ENCODE data around the gene RGS7. TPM values are rescaled to one million over a fixed set of nuclear protein-coding genes. Genes with fewer than 3 reads are reported as not detected.

The RGS7 gene
- total RNA-seq, 2 experiments from 2014 or later: not detected

GRCh38 chr1:241357366-241358340 lies 648 bp upstream of the RGS7 start:
- DNase-seq: no peak
- Mint-ChIP-seq H3K36me3 (no peaks in the 10 kb centered on the region), H3K9me3 (ENCODE audit: low read depth) (no peaks in the 10 kb centered on the region), H3K27ac (no peak overlapping the region), H3K4me3 (no peak overlapping the region), H3K4me1 (peaks cover 2% of the 10 kb centered on the region), H3K27me3 (peaks cover 31% of the 10 kb centered on the region)
- ATAC-seq: no peak
- CTCF ChIA-PET: no interaction called here

GRCh38 chr1:241356187-241356518 lies 852 bp downstream of the RGS7 start:
- ATAC-seq: no peak
- Mint-ChIP-seq H3K36me3 (no peaks in the 10 kb centered on the region), H3K27ac (no peak overlapping the region), H3K9me3 (ENCODE audit: low read depth) (no peaks in the 10 kb centered on the region), H3K27me3 (peaks cover 31% of the 10 kb centered on the region), H3K4me3 (no peak overlapping the region), H3K4me1 (peaks cover 2% of the 10 kb centered on the region)
- CTCF ChIA-PET: no interaction called here
- DNase-seq: no peak

- ATAC-seq (no peak), DNase-seq (no peak)
- no peak overlapping the region for H3K4me3 Mint-ChIP-seq
- no peaks in the 10 kb centered on the region for H3K36me3 Mint-ChIP-seq
- peaks cover 2% of the 10 kb centered on the region for H3K4me1 Mint-ChIP-seq
- H3K27me3 Mint-ChIP-seq: peaks cover 31% of the 10 kb centered on the region
- no peaks in the 10 kb centered on the region for H3K9me3 Mint-ChIP-seq (ENCODE audit: low read depth)
- CTCF ChIA-PET: no interaction called here
- H3K27ac Mint-ChIP-seq: no peak overlapping the region
Measured at GRCh38 chr1:241355311-241356010, 1.5 kb downstream of the RGS7 start.

GRCh38 chr1:241352401-241352800 lies 4.6 kb downstream of the RGS7 start:
- no peaks in the 10 kb centered on the region for H3K4me1 Mint-ChIP-seq
- no peaks in the 10 kb centered on the region for H3K9me3 Mint-ChIP-seq (ENCODE audit: low read depth)
- CTCF ChIA-PET: no interaction called here
- DNase-seq (no peak), ATAC-seq (no peak)
- H3K36me3 Mint-ChIP-seq: no peaks in the 10 kb centered on the region
- peaks cover 14% of the 10 kb centered on the region for H3K27me3 Mint-ChIP-seq
- H3K27ac Mint-ChIP-seq: no peak overlapping the region
- no peak overlapping the region for H3K4me3 Mint-ChIP-seq

- Mint-ChIP-seq H3K27ac (no peak overlapping the region), H3K4me1 (no peaks in the 10 kb centered on the region), H3K27me3 (peaks cover 12% of the 10 kb centered on the region), H3K4me3 (no peak overlapping the region), H3K36me3 (no peaks in the 10 kb centered on the region), H3K9me3 (ENCODE audit: low read depth) (no peaks in the 10 kb centered on the region)
- ATAC-seq (no peak), DNase-seq (no peak)
- CTCF ChIA-PET: no interaction called here
Measured at GRCh38 chr1:241351841-241352240, 5.2 kb downstream of the RGS7 start.

- CTCF ChIA-PET: no interaction called here
- no peak for DNase-seq
- Mint-ChIP-seq H3K4me1 (no peaks in the 10 kb centered on the region), H3K27me3 (no peaks in the 10 kb centered on the region), H3K36me3 (no peaks in the 10 kb centered on the region), H3K9me3 (ENCODE audit: low read depth) (peaks cover 5% of the 10 kb centered on the region), H3K4me3 (no peak overlapping the region), H3K27ac (no peak overlapping the region)
- ATAC-seq: no peak
Measured at GRCh38 chr1:241343956-241344355, 13.0 kb downstream of the RGS7 start.

GRCh38 chr1:241336335-241336734 lies 20.7 kb downstream of the RGS7 start:
- ATAC-seq: no peak
- no peaks in the 10 kb centered on the region for H3K27me3 Mint-ChIP-seq
- CTCF ChIA-PET: no interaction called here

GRCh38 chr1:241332987-241333386 lies 24.0 kb downstream of the RGS7 start:
- Mint-ChIP-seq H3K4me1 (no peaks in the 10 kb centered on the region), H3K9me3 (ENCODE audit: low read depth) (no peaks in the 10 kb centered on the region), H3K4me3 (no peak overlapping the region), H3K36me3 (no peaks in the 10 kb centered on the region), H3K27ac (no peak overlapping the region), H3K27me3 (no peaks in the 10 kb centered on the region)
- ATAC-seq (no peak), DNase-seq (no peak)
- CTCF ChIA-PET: no interaction called here

More at GRCh38 chr1:241336335-241336734, 20.7 kb downstream of the RGS7 start:
- Mint-ChIP-seq H3K9me3 (ENCODE audit: low read depth) (no peaks in the 10 kb centered on the region), H3K4me3 (no peak overlapping the region), H3K4me1 (no peaks in the 10 kb centered on the region), H3K27ac (no peak overlapping the region), H3K36me3 (no peaks in the 10 kb centered on the region)
- no peak for DNase-seq

GRCh38 chr1:241332037-241332409 lies 25.0 kb downstream of the RGS7 start:
- H3K27me3 Mint-ChIP-seq: no peaks in the 10 kb centered on the region
- H3K4me1 Mint-ChIP-seq: no peaks in the 10 kb centered on the region
- no peak overlapping the region for H3K4me3 Mint-ChIP-seq
- CTCF ChIA-PET: no interaction called here
- no peaks in the 10 kb centered on the region for H3K36me3 Mint-ChIP-seq
- ATAC-seq (no peak), DNase-seq (no peak)
- H3K27ac Mint-ChIP-seq: no peak overlapping the region
- H3K9me3 Mint-ChIP-seq (ENCODE audit: low read depth): no peaks in the 10 kb centered on the region

DNA sequence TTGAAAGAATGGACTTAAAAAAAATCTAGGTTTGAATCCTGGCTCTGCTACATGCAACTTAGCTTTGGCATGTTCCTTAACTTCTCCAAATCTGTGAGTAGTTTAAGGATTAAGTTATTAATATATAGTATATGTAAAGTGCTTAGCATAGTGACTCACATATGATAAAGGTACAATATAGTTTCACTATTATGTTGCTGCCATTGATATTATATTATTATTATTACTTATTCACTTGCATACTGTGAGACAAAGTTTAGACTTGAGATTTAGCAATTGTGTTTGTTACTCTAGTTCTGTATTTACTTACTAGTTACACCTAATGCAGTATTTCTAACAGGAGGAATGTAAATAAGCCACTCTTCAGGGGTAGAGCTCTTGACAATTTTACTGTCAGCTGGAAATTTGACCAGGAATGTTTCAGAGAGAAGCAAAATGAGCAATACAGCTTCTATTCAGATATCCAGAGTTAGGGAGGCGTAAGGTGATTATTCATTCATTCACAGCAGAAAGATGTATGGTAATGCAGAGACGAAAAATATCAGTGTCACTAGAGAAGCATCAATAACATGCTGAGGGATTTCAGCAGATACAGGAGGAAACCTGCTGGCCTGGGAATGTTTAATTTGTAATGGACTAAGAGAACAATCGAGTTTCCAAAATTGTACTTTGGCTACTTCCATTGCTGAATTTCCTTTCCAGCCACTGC lies 25.5 kb downstream of the RGS7 start:
- Mint-ChIP-seq H3K36me3 (no peaks in the 10 kb centered on the region), H3K4me3 (no peak overlapping the region), H3K4me1 (no peaks in the 10 kb centered on the region), H3K9me3 (ENCODE audit: low read depth) (no peaks in the 10 kb centered on the region), H3K27ac (no peak overlapping the region), H3K27me3 (no peaks in the 10 kb centered on the region)
- ATAC-seq (no peak), DNase-seq (no peak)
- CTCF ChIA-PET: no interaction called here

DNA sequence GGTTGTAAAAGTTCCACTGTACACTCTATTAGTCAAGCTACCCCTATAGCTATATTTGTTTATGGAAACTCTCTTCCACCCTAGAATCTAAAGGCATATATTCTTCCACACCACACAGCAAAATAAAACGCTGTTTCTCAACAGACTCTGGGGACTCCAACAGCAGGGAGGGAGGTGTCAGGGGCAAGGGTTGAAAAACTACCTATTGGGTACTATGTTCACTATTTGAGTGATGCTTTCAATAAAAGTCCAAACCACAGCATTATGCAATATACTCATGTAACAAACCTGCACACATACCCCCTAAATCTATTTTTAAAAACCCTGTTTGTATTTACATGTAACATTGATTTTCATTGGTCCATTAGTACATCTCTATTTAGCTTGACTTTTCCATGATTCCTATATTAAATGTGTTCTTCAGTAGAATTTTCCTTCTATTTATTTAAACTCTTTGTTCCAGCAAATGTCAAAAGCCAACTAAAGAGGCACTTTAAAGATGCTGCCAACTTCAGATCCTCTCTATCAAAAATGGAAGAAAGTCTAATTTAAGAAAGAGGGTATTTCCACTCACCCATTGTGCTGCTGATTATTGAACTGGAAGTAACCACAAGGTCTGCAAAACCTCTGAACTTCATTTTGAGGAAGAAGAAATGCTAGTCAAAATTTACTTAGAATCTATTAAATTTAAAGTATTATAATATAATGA lies 26.2 kb downstream of the RGS7 start:
- Mint-ChIP-seq H3K4me1 (no peaks in the 10 kb centered on the region), H3K9me3 (ENCODE audit: low read depth) (no peaks in the 10 kb centered on the region), H3K27me3 (no peaks in the 10 kb centered on the region), H3K36me3 (no peaks in the 10 kb centered on the region), H3K4me3 (no peak overlapping the region), H3K27ac (no peak overlapping the region)
- CTCF ChIA-PET: no interaction called here
- no peak for DNase-seq
- ATAC-seq: no peak

DNA sequence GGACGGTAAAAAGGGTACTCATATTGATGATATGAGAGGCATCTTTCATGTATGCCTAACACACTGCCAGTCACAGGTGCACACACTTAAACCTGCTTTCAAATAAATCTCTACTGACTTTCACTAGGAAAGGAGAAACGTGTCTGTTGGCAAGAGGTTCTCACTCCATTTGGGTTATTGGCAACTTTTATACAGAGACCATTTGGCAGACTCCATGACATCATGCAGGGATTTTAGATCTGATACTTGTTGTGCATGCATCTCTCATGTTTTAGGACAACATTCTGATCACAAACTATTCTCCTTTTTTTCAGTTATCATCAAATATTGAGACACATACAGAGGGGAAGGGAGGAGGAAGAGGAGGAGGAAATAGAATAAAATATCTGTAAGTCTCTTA lies 31.5 kb downstream of the RGS7 start:
- H3K36me3 Mint-ChIP-seq: no peaks in the 10 kb centered on the region
- no peaks in the 10 kb centered on the region for H3K27me3 Mint-ChIP-seq
- H3K4me1 Mint-ChIP-seq: no peaks in the 10 kb centered on the region
- ATAC-seq: no peak
- CTCF ChIA-PET: no interaction called here
- no peak overlapping the region for H3K27ac Mint-ChIP-seq
- DNase-seq: no peak
- H3K4me3 Mint-ChIP-seq: no peak overlapping the region
- H3K9me3 Mint-ChIP-seq (ENCODE audit: low read depth): no peaks in the 10 kb centered on the region

GRCh38 chr1:241323514-241324195 lies 33.4 kb downstream of the RGS7 start:
- no peak for ATAC-seq
- Mint-ChIP-seq H3K4me3 (no peak overlapping the region), H3K27me3 (no peaks in the 10 kb centered on the region), H3K4me1 (no peaks in the 10 kb centered on the region), H3K9me3 (ENCODE audit: low read depth) (no peaks in the 10 kb centered on the region), H3K36me3 (no peaks in the 10 kb centered on the region), H3K27ac (no peak overlapping the region)
- DNase-seq: no peak
- CTCF ChIA-PET: no interaction called here

Measured in activated CD8-positive, alpha-beta memory T cell treated with anti-CD3 and anti-CD28 coated beads, Interleukin-2, amount 10 ng/mL, durations not matched to agents 7 days and 5 days (primary cell).